Parathyroid adenoma (tissue), 2 donors: ENCODE results near the gene SEMA3A.

Experiments used
- H2AFZ ChIP-seq: fragments of 300-600 bp; sonication (generic); one replicate; pipeline ENCODE4 v1.7.0; 2017; ENCODE audit warnings: antibody characterized with exemption, mild to moderate bottlenecking
- H3K27ac ChIP-seq: fragments of 300-600 bp; sonication (generic); one replicate; pipeline ENCODE4 v1.7.0; 2017
- H3K27me3 ChIP-seq: fragments of 300-600 bp; sonication (generic); one replicate; pipeline ENCODE4 v1.7.0; 2017; ENCODE audit warnings: low read length; ENCODE audit not compliant: control insufficient read depth, insufficient read depth
- H3K36me3 ChIP-seq: fragments of 300-600 bp; sonication (generic); one replicate; pipeline ENCODE4 v1.7.0; 2017; ENCODE audit warnings: low read length; ENCODE audit not compliant: control insufficient read depth, insufficient read depth
- H3K4me1 ChIP-seq: fragments of 300-600 bp; sonication (generic); one replicate; pipeline ENCODE4 v1.7.0; 2017; ENCODE audit warnings: control low read depth
- H3K4me2 ChIP-seq: fragments of 300-600 bp; sonication (generic); one replicate; pipeline ENCODE4 v1.7.0; 2017; ENCODE audit warnings: low read length
- H3K4me3 ChIP-seq: fragments of 300-600 bp; sonication (generic); one replicate; pipeline ENCODE4 v1.7.0; 2017; ENCODE audit warnings: low read depth, low read length
- H3K79me2 ChIP-seq: fragments of 300-600 bp; sonication (generic); one replicate; pipeline ENCODE4 v1.7.0; 2017; ENCODE audit warnings: control low read depth
- H3K9ac ChIP-seq: fragments of 300-600 bp; sonication (generic); one replicate; pipeline ENCODE4 v1.7.0; 2017; ENCODE audit warnings: mild to moderate bottlenecking
- H3K9me3 ChIP-seq: fragments of 300-600 bp; sonication (generic); one replicate; pipeline ENCODE4 v1.7.0; 2017; ENCODE audit warnings: low read length; ENCODE audit not compliant: control insufficient read depth
- CTCF ChIP-seq: fragments of 300-600 bp; sonication (generic); IDR thresholded peaks from one replicate; pipeline ENCODE4 v1.7.0; 2017; ENCODE audit warnings: antibody characterized with exemption, mild to moderate bottlenecking
- donor health status: primary hyperparathyroidism.

SEMA3A gene

DNA sequence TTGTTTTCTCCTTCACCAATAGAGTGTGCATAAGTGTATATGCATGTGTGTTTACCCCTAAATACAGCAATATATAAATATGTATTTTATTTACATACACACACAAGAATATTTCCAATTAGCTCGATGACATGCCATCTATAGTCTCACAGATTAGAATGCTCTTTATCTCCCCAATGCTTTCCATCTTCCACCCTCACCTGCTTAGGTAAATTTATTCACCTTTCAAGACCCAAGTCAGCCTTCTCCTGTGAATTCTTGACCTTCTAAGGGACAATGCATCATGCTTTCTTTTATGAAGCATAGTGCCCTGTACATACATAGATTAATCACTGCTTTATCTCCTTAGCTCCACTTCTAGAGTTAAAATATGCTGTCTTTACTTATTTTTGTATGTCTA is 49.7 kb downstream of the SEMA3A start:
- no peaks in the 10 kb centered on the region for H3K9me3 ChIP-seq
- no peak overlapping the region for H3K4me3 ChIP-seq
- H3K4me1 ChIP-seq = no peaks in the 10 kb centered on the region
- no peak overlapping the region for H3K27ac ChIP-seq
- H2AFZ ChIP-seq = no peak overlapping the region
- H3K4me2 ChIP-seq = no peak overlapping the region
- H3K27me3 ChIP-seq = no peaks in the 10 kb centered on the region
- H3K79me2 ChIP-seq = no peaks in the 10 kb centered on the region
- no peaks in the 10 kb centered on the region for H3K36me3 ChIP-seq
- TF ChIP-seq CTCF = no peak
- no peak overlapping the region for H3K9ac ChIP-seq

DNA sequence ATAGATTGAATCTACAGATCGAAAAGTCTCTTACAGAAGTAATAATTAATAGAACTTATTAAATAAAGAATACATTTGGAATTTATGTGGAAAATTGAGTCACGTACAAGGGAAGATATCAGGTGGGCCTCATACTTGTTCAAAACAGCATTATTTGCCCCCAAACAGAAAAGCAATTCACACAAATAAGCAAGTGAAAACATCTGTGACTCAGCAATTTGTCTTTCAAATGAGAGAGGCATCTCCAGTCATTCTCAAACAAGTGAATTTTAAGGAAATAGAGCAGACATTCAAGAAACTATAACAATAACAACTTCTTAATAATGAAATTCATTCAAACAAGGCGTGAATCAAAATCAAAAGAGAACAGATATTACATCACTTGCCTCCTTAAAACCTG is 50.1 kb downstream of the SEMA3A start:
- no peak for TF ChIP-seq CTCF
- no peak overlapping the region for H3K27ac ChIP-seq
- no peaks in the 10 kb centered on the region for H3K36me3 ChIP-seq
- no peaks in the 10 kb centered on the region for H3K79me2 ChIP-seq
- H3K4me1 ChIP-seq = no peaks in the 10 kb centered on the region
- H3K9ac ChIP-seq = no peak overlapping the region
- H3K9me3 ChIP-seq = no peaks in the 10 kb centered on the region
- H3K4me3 ChIP-seq = no peak overlapping the region
- H3K4me2 ChIP-seq = no peak overlapping the region
- H3K27me3 ChIP-seq = no peaks in the 10 kb centered on the region
- H2AFZ ChIP-seq = no peak overlapping the region

DNA sequence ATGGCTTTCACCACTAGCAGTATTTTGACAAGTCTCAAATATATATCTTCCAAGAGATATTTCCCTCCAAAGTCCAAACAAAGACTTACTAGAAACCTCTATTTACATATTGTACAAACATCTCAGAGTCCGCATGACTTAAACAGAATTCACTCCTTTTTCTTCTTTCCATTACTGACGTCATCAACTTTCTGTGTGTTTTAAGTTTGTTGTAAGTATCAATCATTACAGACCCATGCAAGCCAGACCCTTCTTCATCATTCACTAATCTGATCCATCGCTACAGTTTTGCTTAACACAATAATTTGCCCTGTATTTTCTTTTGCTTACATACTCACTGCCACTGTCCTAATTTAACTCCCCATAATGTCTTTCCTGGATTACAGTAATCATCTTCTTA is 51.9 kb downstream of the SEMA3A start:
- TF ChIP-seq CTCF = no peak
- H3K4me1 ChIP-seq = no peaks in the 10 kb centered on the region
- H3K9ac ChIP-seq = no peak overlapping the region
- H3K9me3 ChIP-seq = no peaks in the 10 kb centered on the region
- no peak overlapping the region for H3K4me3 ChIP-seq
- H3K4me2 ChIP-seq = no peak overlapping the region
- no peaks in the 10 kb centered on the region for H3K79me2 ChIP-seq
- H3K36me3 ChIP-seq = no peaks in the 10 kb centered on the region
- no peak overlapping the region for H3K27ac ChIP-seq
- no peaks in the 10 kb centered on the region for H3K27me3 ChIP-seq
- H2AFZ ChIP-seq = no peak overlapping the region

GRCh38 chr7:84139986-84140729 is 54.4 kb downstream of the SEMA3A start:
- H3K9ac ChIP-seq = no peak overlapping the region
- no peak overlapping the region for H2AFZ ChIP-seq
- H3K4me2 ChIP-seq = no peak overlapping the region
- H3K4me1 ChIP-seq = no peaks in the 10 kb centered on the region
- no peak for TF ChIP-seq CTCF
- H3K4me3 ChIP-seq = no peak overlapping the region
- H3K27me3 ChIP-seq = no peaks in the 10 kb centered on the region
- no peak overlapping the region for H3K27ac ChIP-seq
- no peaks in the 10 kb centered on the region for H3K9me3 ChIP-seq
- H3K36me3 ChIP-seq = no peaks in the 10 kb centered on the region
- H3K79me2 ChIP-seq = no peaks in the 10 kb centered on the region

DNA sequence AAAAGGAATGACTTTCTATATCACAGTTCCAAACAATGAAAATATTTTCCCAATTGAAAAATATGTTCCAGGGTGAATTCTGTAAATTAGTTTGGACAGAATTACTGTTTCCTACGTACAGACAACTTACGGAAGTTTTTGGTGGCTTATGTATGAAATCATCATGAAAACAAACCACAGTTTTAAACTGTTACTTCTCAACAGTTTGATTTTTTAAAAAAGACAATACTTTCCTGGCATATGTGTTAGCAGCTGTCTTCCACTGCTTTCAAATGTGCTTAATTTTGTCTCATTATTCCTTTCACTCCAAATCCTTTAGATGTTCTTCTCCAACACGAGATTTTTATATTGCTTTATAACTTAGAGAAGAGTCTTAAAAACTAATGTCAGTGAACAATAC is 56.2 kb downstream of the SEMA3A start:
- TF ChIP-seq CTCF = no peak
- Histone ChIP-seq H3K9ac (no peak overlapping the region), H3K4me1 (no peaks in the 10 kb centered on the region), H3K9me3 (no peaks in the 10 kb centered on the region), H3K79me2 (no peaks in the 10 kb centered on the region), H3K4me2 (no peak overlapping the region), H3K36me3 (no peaks in the 10 kb centered on the region), H3K27ac (no peak overlapping the region), H3K27me3 (no peaks in the 10 kb centered on the region), H3K4me3 (no peak overlapping the region), H2AFZ (no peak overlapping the region)
